ENCODE results near the gene ZFHX3.

DNA sequence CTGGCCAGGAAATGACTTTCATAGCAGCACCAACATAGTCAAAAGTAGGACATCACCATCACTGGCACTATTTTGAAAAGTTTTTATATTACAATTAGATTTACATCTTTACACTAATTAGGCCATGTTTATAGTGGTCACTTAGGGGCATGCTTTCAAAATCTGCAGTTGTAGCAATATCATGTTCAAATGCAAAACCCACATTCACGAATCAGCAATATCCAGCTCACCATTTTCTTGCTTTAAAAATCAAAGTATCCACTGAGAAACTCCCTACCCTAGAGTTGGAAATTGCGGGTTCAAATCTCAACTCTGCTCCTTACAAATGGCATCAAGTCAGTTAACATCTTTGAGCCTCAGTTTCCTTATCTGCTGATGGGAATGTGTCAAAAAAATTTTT is 237.4 kb downstream of the ZFHX3 start:
- TF ChIP-seq POLR2A (IDR thresholded peaks at IDR 0.05) (no peak), CTCF (IDR thresholded peaks at IDR 0.05) (no peak)

All from testis (tissue), 2 donors.